SK-N-SH treated with all-trans-retinoic acid at 6 μM for 48 hours (cell line): Measurements from ENCODE around the gene LARGE1.

Source experiments
- ATAC-seq: fragments of 200-7000 bp; cut with Tn5 transposase; 3 replicates; pipeline ENCODE4 v1.9.1; 2020; ENCODE audit warnings: mild to moderate bottlenecking, moderate library complexity
- ARNTL ChIP-seq: fragments of 450-650 bp; formaldehyde crosslinking; IDR thresholded peaks from 2 replicates; pipeline ENCODE4 v1.5.0; 2020; ENCODE audit warnings: low read depth, mild to moderate bottlenecking, moderate library complexity, borderline replicate concordance
- BACH2 ChIP-seq: fragments of 250-450 bp; sonication (Bioruptor Pico); IDR thresholded peaks from 2 replicates; pipeline ENCODE4 v1.9.0; 2021; ENCODE audit warnings: mild to moderate bottlenecking, borderline replicate concordance
- CREB5 ChIP-seq: fragments of 250-450 bp; sonication (Bioruptor Pico); IDR thresholded peaks from 2 replicates; pipeline ENCODE4 v1.5.1; 2020; ENCODE audit warnings: low read depth, mild to moderate bottlenecking, moderate library complexity
- CSDC2 ChIP-seq: fragments of 250-450 bp; sonication (Bioruptor Pico); IDR thresholded peaks from 2 replicates; pipeline ENCODE4 v1.5.0; 2020; ENCODE audit warnings: mild to moderate bottlenecking, moderate library complexity
- GLIS3 ChIP-seq: fragments of 250-450 bp; sonication (Bioruptor Pico); IDR thresholded peaks from 2 replicates; pipeline ENCODE4 v1.5.0; 2020; ENCODE audit warnings: mild to moderate bottlenecking, moderate library complexity
- ISL1 ChIP-seq: fragments of 250-450 bp; sonication (Bioruptor Pico); IDR thresholded peaks from 2 replicates; pipeline ENCODE4 v2.1.2; 2022; ENCODE audit warnings: mild to moderate bottlenecking, moderate library complexity
- OSR1 ChIP-seq: fragments of 250-450 bp; sonication (Bioruptor Pico); IDR thresholded peaks from 2 replicates; pipeline ENCODE4 v1.8.0; 2022; ENCODE audit warnings: moderate library complexity, mild to moderate bottlenecking, inconsistent platforms
- PATZ1 ChIP-seq: fragments of 250-450 bp; sonication (Bioruptor Pico); IDR thresholded peaks from 2 replicates; pipeline ENCODE4 v1.8.0; 2020; ENCODE audit warnings: mild to moderate bottlenecking, moderate library complexity, borderline replicate concordance
- POU6F1 ChIP-seq: fragments of 250-450 bp; sonication (Bioruptor Pico); IDR thresholded peaks from 2 replicates; pipeline ENCODE4 v1.8.0; 2021; ENCODE audit warnings: low read depth, mild to moderate bottlenecking, moderate library complexity, borderline replicate concordance
- PPARA ChIP-seq: fragments of 250-450 bp; sonication (Bioruptor Pico); IDR thresholded peaks from 2 replicates; pipeline ENCODE4 v1.5.0; 2020; ENCODE audit warnings: mild to moderate bottlenecking, borderline replicate concordance
- RARB ChIP-seq: fragments of 250-450 bp; sonication (Bioruptor Pico); IDR thresholded peaks from 2 replicates; pipeline ENCODE4 v1.8.0; 2021; ENCODE audit warnings: mild to moderate bottlenecking, moderate library complexity
- SNAI2 ChIP-seq: fragments of 250-450 bp; sonication (Bioruptor Pico); IDR thresholded peaks from 2 replicates; pipeline ENCODE4 v1.5.0; 2020; ENCODE audit warnings: mild to moderate bottlenecking, moderate library complexity
- TCF4 ChIP-seq: fragments of 250-450 bp; sonication (Bioruptor Pico); IDR thresholded peaks from 2 replicates; pipeline ENCODE4 v1.8.0; 2021; ENCODE audit warnings: mild to moderate bottlenecking, moderate library complexity, borderline replicate concordance
- TOX ChIP-seq: fragments of 250-450 bp; sonication (Bioruptor Pico); IDR thresholded peaks from 2 replicates; pipeline ENCODE4 v1.8.0; 2021; ENCODE audit warnings: mild to moderate bottlenecking, moderate library complexity, borderline replicate concordance
- TSHZ2 ChIP-seq: fragments of 250-450 bp; sonication (Bioruptor Pico); IDR thresholded peaks from 2 replicates; pipeline ENCODE4 v1.5.0; 2020; ENCODE audit warnings: mild to moderate bottlenecking, moderate library complexity
- ZC3H10 ChIP-seq: fragments of 250-450 bp; sonication (Bioruptor Pico); IDR thresholded peaks from 2 replicates; pipeline ENCODE4 v1.5.1; 2021; ENCODE audit warnings: mild to moderate bottlenecking, moderate library complexity
- ZFP30 ChIP-seq: fragments of 450-650 bp; formaldehyde crosslinking; IDR thresholded peaks from 2 replicates; pipeline ENCODE4 v1.5.0; 2022; ENCODE audit warnings: mild to moderate bottlenecking, moderate library complexity
- ZNF565 ChIP-seq: fragments of 450-650 bp; formaldehyde crosslinking; conservative IDR thresholded peaks from 2 replicates; pipeline ENCODE4 v1.5.0; 2020; ENCODE audit warnings: low read depth, mild to moderate bottlenecking, moderate library complexity
- ZNF70 ChIP-seq: fragments of 450-650 bp; formaldehyde crosslinking; IDR thresholded peaks from 2 replicates; pipeline ENCODE4 v1.5.0; 2020; ENCODE audit warnings: mild to moderate bottlenecking, moderate library complexity
- ZNF8 ChIP-seq: fragments of 450-650 bp; formaldehyde crosslinking; IDR thresholded peaks from 2 replicates; pipeline ENCODE4 v1.5.0; 2020; ENCODE audit warnings: mild to moderate bottlenecking, moderate library complexity

The LARGE1 gene

GRCh38 chr22:33438273-33438672 is 482.0 kb downstream of the LARGE1 start:
- no peak for ATAC-seq
- TF ChIP-seq CSDC2 (no peak), GLIS3 (CRISPR knock-in tag) (no peak), BACH2 (CRISPR knock-in tag) (no peak), ZNF70 (CRISPR knock-in tag) (no peak), PPARA (no peak)

- TF ChIP-seq TCF4 (no peak), CSDC2 (no peak)
- TF ChIP-seq, all 23 proteins: peak for 0
- ATAC-seq, result no peak
Measured at GRCh38 chr22:33431300-33431699, 489.0 kb downstream of the LARGE1 start.

GRCh38 chr22:33429281-33429680 is 491.0 kb downstream of the LARGE1 start:
- ATAC-seq, result no peak
- no peak for TF ChIP-seq SNAI2
- no peak for TF ChIP-seq TOX (CRISPR knock-in tag)
- no peak for TF ChIP-seq PATZ1 (CRISPR knock-in tag)
- no peak for TF ChIP-seq ZNF70 (CRISPR knock-in tag)
- no peak for TF ChIP-seq CSDC2
- TF ChIP-seq CREB5 (CRISPR knock-in tag), result no peak
- no peak for TF ChIP-seq POU6F1 (CRISPR knock-in tag)
- TF ChIP-seq BACH2 (CRISPR knock-in tag), result no peak
- TF ChIP-seq, all 23 proteins: peak for 0

- ATAC-seq, result no peak
- TF ChIP-seq TCF4 (no peak), ISL1 (no peak), ZC3H10 (CRISPR knock-in tag) (no peak), POU6F1 (CRISPR knock-in tag) (no peak), ZNF8 (CRISPR knock-in tag) (no peak), ZNF565 (CRISPR knock-in tag) (no peak), CREB5 (CRISPR knock-in tag) (no peak), SNAI2 (no peak), RARB (CRISPR knock-in tag) (no peak), CSDC2 (no peak), ZNF70 (CRISPR knock-in tag) (no peak), PPARA (no peak)
- TF ChIP-seq, all 23 proteins: peak for 0
Measured at GRCh38 chr22:33427461-33427860, 492.8 kb downstream of the LARGE1 start.

GRCh38 chr22:33426451-33426850 is 493.8 kb downstream of the LARGE1 start:
- no peak for ATAC-seq
- TF ChIP-seq BACH2 (CRISPR knock-in tag) (no peak), PATZ1 (CRISPR knock-in tag) (no peak), SNAI2 (no peak), ISL1 (no peak), ZNF70 (CRISPR knock-in tag) (no peak), OSR1 (CRISPR knock-in tag) (no peak), TSHZ2 (CRISPR knock-in tag) (no peak), GLIS3 (CRISPR knock-in tag) (no peak), ZFP30 (no peak), ARNTL (CRISPR knock-in tag) (no peak), ZNF565 (CRISPR knock-in tag) (no peak), TOX (CRISPR knock-in tag) (no peak), PPARA (no peak)
